Body of pancreas (tissue), 4 donors: ENCODE data around the gene SDC1. TPM values are rescaled to one million over a fixed set of nuclear protein-coding genes. Genes with fewer than 3 reads are reported as not detected.
A peak's percentile ranks its signal among the peaks of the same experiment; 100 is the strongest.

Experiments used
- ATAC-seq: fragments of 150-250 bp; one replicate; pipeline ENCODE4 v1.9.1; 2016
- DNase-seq, 4 donors: peaks; one replicate each; pipeline ENCODE4 v3.0.0-alpha.2; 2019
- H3K27ac ChIP-seq, 4 donors: fragments of 200-600 bp; sonication (generic); 1 replicate in 3 of 4; 2 replicates in 1 of 4; pipeline versions ENCODE4 v1.5.1 to v1.6.1; 2016 to 2019; ENCODE audit warnings: mild to moderate bottlenecking in 1 of 4, mixed read lengths in 1 of 4, moderate library complexity in 1 of 4
- H3K27me3 ChIP-seq, 2 donors: fragments of 200-600 bp; sonication (generic); one replicate each; pipeline ENCODE4 v1.6.0; 2016; ENCODE audit warnings: mild to moderate bottlenecking in 1 of 2
- H3K36me3 ChIP-seq, 2 donors: fragments of 200-600 bp; sonication (generic); replicated peaks in 1 of 2; 2 replicates each; pipeline ENCODE4 v1.5.1; 2016; ENCODE audit warnings: low read depth in 2 of 2; ENCODE audit not compliant: insufficient read depth in 1 of 2
- H3K4me1 ChIP-seq: fragments of 200-600 bp; sonication (generic); one replicate; pipeline ENCODE4 v1.6.0; 2016
- H3K4me3 ChIP-seq, 2 donors: fragments of 200-600 bp; sonication (generic); 1 replicate in 1 of 2; 2 replicates in 1 of 2; pipeline ENCODE4 v1.5.1; 2016 to 2019
- H3K9me3 ChIP-seq, 3 donors: fragments of 200-600 bp; sonication (generic); 1 replicate in 2 of 3; 2 replicates in 1 of 3; pipeline ENCODE4 v1.5.1; 2016
- CTCF ChIP-seq, 7 experiments: fragments of 450-650 bp in 4 of 7; fragments of 200-600 bp in 3 of 7; sonication (generic) in 3 of 7; IDR thresholded peaks; one replicate each; pipeline ENCODE4 v1.5.1; 2016 to 2019; ENCODE audit warnings: antibody characterized with exemption in 7 of 7
- POLR2A ChIP-seq, 3 donors: fragments of 450-650 bp; IDR thresholded peaks; one replicate each; pipeline ENCODE4 v1.6.1; 2016; ENCODE audit warnings: antibody characterized with exemption in 3 of 3, mild to moderate bottlenecking in 2 of 3
- WGBS, 2 donors: methylation state at CpG; one replicate each; pipeline ENCODE4 v1.1.5; 2017; 5-methylcytosine and 5-hydroxymethylcytosine counted together
- intact Hi-C: fragments of 100-400 bp; cut with DNase I; formaldehyde crosslinking; loops from one replicate; pipeline ENCODE4 v1.15.1; 2023
- total RNA-seq, 2 donors: library from RNA; depleted of rRNA; stranded (reverse); fragments of >200 nt; gene quantifications; one replicate each; pipeline ENCODE4 v1.1.0, GENCODE V29; 2016

The SDC1 gene
- total RNA-seq, 2 donors from 2014 or later, result 24.7 to 53.2 TPM

GRCh38 chr2:20178666-20179465 lies 46.1 kb downstream of the SDC1 start:
- 74 to 80% methylated on average over 8 to 10 of the region's 10 CpGs for WGBS, 2 donors
- peaks cover 19% of the 10 kb centered on the region for H3K4me1 ChIP-seq
- DNase-seq (peak in 1 of 4 donors; percentile 10), ATAC-seq (no peak)
- peak overlapping the region; percentile 57 to 76 (median 72) for H3K27ac ChIP-seq
- no peaks in the 10 kb centered on the region for H3K36me3 ChIP-seq
- no peaks in the 10 kb centered on the region for H3K9me3 ChIP-seq
- TF ChIP-seq CTCF (IDR thresholded peaks at IDR 0.05) (no peak), POLR2A (IDR thresholded peaks at IDR 0.05) (no peak)
- H3K4me3 ChIP-seq, result no peak overlapping the region
- intact Hi-C loops, result no loop called here
- no peaks in the 10 kb centered on the region for H3K27me3 ChIP-seq

- Histone ChIP-seq H3K4me3 (no peak overlapping the region), H3K27ac (peak overlapping the region in 2 of 4 donors; percentile 3 to 10), H3K9me3 (no peaks in the 10 kb centered on the region), H3K36me3 (no peaks in the 10 kb centered on the region), H3K4me1 (peaks cover 15% of the 10 kb centered on the region), H3K27me3 (no peaks in the 10 kb centered on the region)
- ATAC-seq (no peak), DNase-seq (peak in 1 of 4 donors; percentile 19)
- TF ChIP-seq CTCF (IDR thresholded peaks at IDR 0.05) (no peak), POLR2A (IDR thresholded peaks at IDR 0.05) (no peak)
- intact Hi-C loops, result no loop called here
- 69 to 70% methylated on average over 12 to 14 of the region's 14 CpGs for WGBS, 2 donors
Observed at GRCh38 chr2:20178249-20178607, 46.7 kb downstream of the SDC1 start.

- no peaks in the 10 kb centered on the region for H3K9me3 ChIP-seq
- WGBS, 2 donors, result 90 to 92% methylated on average over 6 to 10 of the region's 10 CpGs
- H3K4me3 ChIP-seq, result no peak overlapping the region
- intact Hi-C loops, result no loop called here
- peaks cover 15% of the 10 kb centered on the region for H3K4me1 ChIP-seq
- H3K27ac ChIP-seq, result peak overlapping the region in 1 of 4 donors; percentile 10
- no peak for ATAC-seq
- no peaks in the 10 kb centered on the region for H3K27me3 ChIP-seq
- DNase-seq, result peak in 1 of 4 donors; percentile 9
- H3K36me3 ChIP-seq, result no peaks in the 10 kb centered on the region
- TF ChIP-seq POLR2A (IDR thresholded peaks at IDR 0.05) (no peak), CTCF (IDR thresholded peaks at IDR 0.05) (no peak)
Observed at GRCh38 chr2:20177556-20178248, 47.2 kb downstream of the SDC1 start.

GRCh38 chr2:20176760-20177159 lies 48.2 kb downstream of the SDC1 start:
- TF ChIP-seq POLR2A (IDR thresholded peaks at IDR 0.05), result no peak
- no peak for TF ChIP-seq CTCF (IDR thresholded peaks at IDR 0.05)
- ATAC-seq (no peak), DNase-seq (peak in 1 of 4 donors; percentile 2)
- no peaks in the 10 kb centered on the region for H3K9me3 ChIP-seq
- WGBS, 2 donors, result 92% methylated on average over 5 of the region's 5 CpGs
- H3K4me1 ChIP-seq, result peaks cover 15% of the 10 kb centered on the region
- intact Hi-C loops, result no loop called here
- H3K27me3 ChIP-seq, result no peaks in the 10 kb centered on the region
- no peaks in the 10 kb centered on the region for H3K36me3 ChIP-seq
- no peak overlapping the region for H3K4me3 ChIP-seq
- H3K27ac ChIP-seq, result no peak overlapping the region
